B cell (primary cell): ENCODE measurements around the gene ZNF516. TPM values are rescaled to one million over a fixed set of nuclear protein-coding genes. Genes with fewer than 3 reads are reported as not detected.

Experiments used
- ATAC-seq: fragments of 200-7000 bp; cut with Tn5 transposase; one replicate; pipeline ENCODE4 v1.10.0; 2021; ENCODE audit warnings: low read depth, mild to moderate bottlenecking, moderate number of reproducible peaks, moderate library complexity
- CTCF ChIA-PET: fragments of 350-600 bp; sonication (Branson Sonifier 250); formaldehyde crosslinking; loops from one replicate; lab custom pipeline; 2021; ENCODE audit warnings: antibody characterized with exemption, inconsistent platforms; lab: Charles Lee
- POLR2A ChIA-PET: fragments of 350-600 bp; sonication (Branson Sonifier 250); formaldehyde crosslinking; loops from one replicate; lab custom pipeline; 2021; ENCODE audit warnings: antibody characterized with exemption; lab: Charles Lee
- DNase-seq: peaks from one replicate; pipeline ENCODE4 v3.0.0; 2013
- H2AFZ ChIP-seq: 2 replicates; pipeline ENCODE4 v1.6.1; 2012; ENCODE audit warnings: mild to moderate bottlenecking, low read depth, low read length; ENCODE audit not compliant: insufficient read depth, poor library complexity, severe bottlenecking
- H3K27ac ChIP-seq, 2 donors: 1 replicate in 1 of 2; 2 replicates in 1 of 2; pipeline ENCODE4 v1.5.1; 2012 to 2013; ENCODE audit warnings: low read length in 2 of 2, mild to moderate bottlenecking in 2 of 2, moderate library complexity in 1 of 2
- H3K27me3 ChIP-seq, 4 experiments: fragments of 200-600 bp in 1 of 4; sonication (generic) in 1 of 4; replicated peaks in 1 of 4; 1 replicate in 2 of 4; 2 replicates in 2 of 4; pipeline versions ENCODE4 v1.6.1 to v1.7.0; 2013 to 2016; ENCODE audit warnings: low read length in 3 of 4, mild to moderate bottlenecking in 2 of 4, mixed read lengths in 1 of 4, moderate library complexity in 1 of 4; ENCODE audit not compliant: insufficient read depth in 4 of 4, control insufficient read depth in 3 of 4; ENCODE audit errors: control extremely low read depth in 1 of 4
- H3K36me3 ChIP-seq, 2 experiments: replicated peaks in 1 of 2; 1 replicate in 1 of 2; 2 replicates in 1 of 2; pipeline versions ENCODE4 v1.6.1 to v1.7.1; 2013; ENCODE audit warnings: low read length in 1 of 2; ENCODE audit not compliant: insufficient read depth in 2 of 2, control insufficient read depth in 1 of 2; ENCODE audit errors: control extremely low read depth in 1 of 2, extremely low read depth in 1 of 2
- H3K4me1 ChIP-seq, 2 donors: fragments of 200-600 bp in 1 of 2; sonication (generic) in 1 of 2; 1 replicate in 1 of 2; 2 replicates in 1 of 2; pipeline versions ENCODE4 v1.5.1 to v1.6.1; 2013 to 2017; ENCODE audit warnings: low read length in 2 of 2; ENCODE audit not compliant: control insufficient read depth in 2 of 2, insufficient read depth in 2 of 2
- H3K4me2 ChIP-seq: replicated peaks from 2 replicates; pipeline ENCODE3; 2012; ENCODE audit warnings: mild to moderate bottlenecking, low read depth, low read length; ENCODE audit not compliant: poor library complexity, severe bottlenecking
- H3K4me3 ChIP-seq, 5 experiments: fragments of 200-600 bp in 1 of 5; sonication (generic) in 1 of 5; 1 replicate in 3 of 5; 2 replicates in 2 of 5; pipeline versions ENCODE4 v1.5.1 to v1.7.0; 2011 to 2016; ENCODE audit warnings: low read length in 4 of 5, mild to moderate bottlenecking in 4 of 5, low read depth in 2 of 5, control low read depth in 1 of 5, moderate library complexity in 1 of 5; ENCODE audit not compliant: insufficient read depth in 1 of 5; ENCODE audit errors: control extremely low read depth in 1 of 5, extremely low read depth in 1 of 5
- H3K79me2 ChIP-seq: fragments of 200-600 bp; sonication (generic); one replicate; pipeline ENCODE4 v1.6.0; 2016; ENCODE audit warnings: low read length; ENCODE audit not compliant: control insufficient read depth, insufficient read depth
- H3K9ac ChIP-seq: fragments of 200-600 bp; sonication (generic); 2 replicates; pipeline ENCODE4 v1.6.1; 2017; ENCODE audit warnings: mild to moderate bottlenecking, low read length, moderate library complexity
- H3K9me3 ChIP-seq, 3 donors: one replicate each; pipeline versions ENCODE4 v1.6.1 to v1.7.1; 2013; ENCODE audit warnings: low read length in 2 of 3; ENCODE audit not compliant: control insufficient read depth in 2 of 3, insufficient read depth in 1 of 3; ENCODE audit errors: control extremely low read depth in 1 of 3
- H4K20me1 ChIP-seq: 2 replicates; pipeline ENCODE4 v1.6.0; 2012; ENCODE audit warnings: mild to moderate bottlenecking, low read length; ENCODE audit not compliant: insufficient read depth, control insufficient read depth, poor library complexity, severe bottlenecking
- H3K27ac Mint-ChIP-seq: one replicate; pipeline ENCODE4 v1.8.0; 2021; ENCODE audit warnings: mixed read lengths
- H3K27me3 Mint-ChIP-seq: one replicate; pipeline ENCODE4 v1.8.0; 2021; ENCODE audit warnings: mixed read lengths
- H3K4me1 Mint-ChIP-seq: one replicate; pipeline ENCODE4 v1.8.0; 2021; ENCODE audit warnings: mixed read lengths
- H3K4me3 Mint-ChIP-seq: one replicate; pipeline ENCODE4 v1.8.0; 2021; ENCODE audit warnings: mixed read lengths
- H3K9me3 Mint-ChIP-seq: one replicate; pipeline ENCODE4 v1.8.0; 2022; ENCODE audit warnings: mixed read lengths; ENCODE audit not compliant: insufficient read depth
- EZH2 ChIP-seq: IDR thresholded peaks from 2 replicates; pipeline ENCODE4 v1.6.1; 2012; ENCODE audit warnings: borderline replicate concordance, low read depth, mild to moderate bottlenecking, moderate library complexity, low read length; ENCODE audit not compliant: insufficient read depth, poor library complexity, severe bottlenecking
- WGBS: methylation state at CpG from one replicate; pipeline ENCODE4 v1.1.5; 2013; ENCODE audit warnings: missing lambda C conversion rate; ENCODE audit not compliant: insufficient coverage; 5-methylcytosine and 5-hydroxymethylcytosine counted together
- intact Hi-C: fragments of 100-400 bp; cut with micrococcal nuclease; formaldehyde crosslinking; loops from one replicate; pipeline ENCODE4 v1.10.0; 2022
- polyA plus RNA-seq: library from polyadenylated mRNA; depleted of rRNA; stranded (reverse); fragments of >200 nt; gene quantifications from 2 replicates; pipeline ENCODE4 v1.2.3, GENCODE V29; 2012
- total RNA-seq, 2 donors: library from RNA; stranded (reverse); fragments of 120-200 nt in 1 of 2; gene quantifications; 1 replicate in 1 of 2; 2 replicates in 1 of 2; pipeline versions ENCODE4 v1.2.3 to v1.2.4, GENCODE V29; 2013 to 2022
- TF ChIP-seq, protein P1 (sequence below): fragments of 200-600 bp; IDR thresholded peaks from one replicate; pipeline ENCODE4 v1.8.0; 2022; ENCODE audit warnings: antibody characterized with exemption, mild to moderate bottlenecking

ZNF516 gene
- total and polyA plus RNA-seq, 2 donors (not counting 1 experiment from before 2014, with no cell fraction given), result 6.7 to 27.1 TPM

DNA sequence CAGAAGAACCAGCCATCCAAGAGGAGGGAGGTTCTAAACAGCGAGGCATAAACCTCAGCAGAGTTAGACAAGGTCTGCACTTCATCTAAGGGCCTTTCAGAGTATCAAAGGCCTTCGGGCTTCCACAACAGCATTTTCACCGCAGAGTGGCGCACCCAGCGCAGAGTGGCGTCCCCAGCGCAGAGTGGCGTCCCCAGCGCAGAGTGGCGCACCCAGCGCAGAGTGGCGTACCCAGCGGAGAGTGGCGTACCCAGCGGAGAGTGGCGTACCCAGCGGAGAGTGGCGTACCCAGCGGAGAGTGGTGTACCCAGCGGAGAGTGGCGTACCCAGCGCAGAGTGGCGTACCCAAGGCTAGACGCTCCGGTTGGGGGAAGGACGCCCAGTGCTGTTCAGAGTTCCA lies 137.9 kb downstream of the ZNF516 start:
- peaks cover 0 to 9% (median 0%) of the 10 kb centered on the region in 3 donors for H3K9me3 ChIP-seq
- no peak overlapping the region for H3K4me2 ChIP-seq
- no peak for ATAC-seq
- H3K79me2 ChIP-seq, result no peaks in the 10 kb centered on the region
- intact Hi-C loops, result no loop called here
- H3K9ac ChIP-seq, result no peak overlapping the region
- TF ChIP-seq, protein P1, sequence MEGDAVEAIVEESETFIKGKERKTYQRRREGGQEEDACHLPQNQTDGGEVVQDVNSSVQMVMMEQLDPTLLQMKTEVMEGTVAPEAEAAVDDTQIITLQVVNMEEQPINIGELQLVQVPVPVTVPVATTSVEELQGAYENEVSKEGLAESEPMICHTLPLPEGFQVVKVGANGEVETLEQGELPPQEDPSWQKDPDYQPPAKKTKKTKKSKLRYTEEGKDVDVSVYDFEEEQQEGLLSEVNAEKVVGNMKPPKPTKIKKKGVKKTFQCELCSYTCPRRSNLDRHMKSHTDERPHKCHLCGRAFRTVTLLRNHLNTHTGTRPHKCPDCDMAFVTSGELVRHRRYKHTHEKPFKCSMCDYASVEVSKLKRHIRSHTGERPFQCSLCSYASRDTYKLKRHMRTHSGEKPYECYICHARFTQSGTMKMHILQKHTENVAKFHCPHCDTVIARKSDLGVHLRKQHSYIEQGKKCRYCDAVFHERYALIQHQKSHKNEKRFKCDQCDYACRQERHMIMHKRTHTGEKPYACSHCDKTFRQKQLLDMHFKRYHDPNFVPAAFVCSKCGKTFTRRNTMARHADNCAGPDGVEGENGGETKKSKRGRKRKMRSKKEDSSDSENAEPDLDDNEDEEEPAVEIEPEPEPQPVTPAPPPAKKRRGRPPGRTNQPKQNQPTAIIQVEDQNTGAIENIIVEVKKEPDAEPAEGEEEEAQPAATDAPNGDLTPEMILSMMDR, result no peak
- no peak for TF ChIP-seq EZH2
- H2AFZ ChIP-seq, result no peak overlapping the region
- Mint-ChIP-seq H3K27me3 (no peaks in the 10 kb centered on the region), H3K4me1 (no peaks in the 10 kb centered on the region), H3K27ac (no peak overlapping the region), H3K4me3 (no peak overlapping the region), H3K9me3 (peaks cover 5% of the 10 kb centered on the region)
- H4K20me1 ChIP-seq, result no peaks in the 10 kb centered on the region
- ChIA-PET POLR2A (no interaction called here), CTCF (no interaction called here)
- no peaks in the 10 kb centered on the region for H3K27me3 ChIP-seq
- no peaks in the 10 kb centered on the region for H3K4me1 ChIP-seq
- H3K27ac ChIP-seq, result no peak overlapping the region
- 93% methylated on average over 26 of the region's 26 CpGs for WGBS
- no peak overlapping the region for H3K4me3 ChIP-seq
- peaks cover 0 to 15% of the 10 kb centered on the region in 2 experiments for H3K36me3 ChIP-seq
- DNase-seq, result no peak

DNA sequence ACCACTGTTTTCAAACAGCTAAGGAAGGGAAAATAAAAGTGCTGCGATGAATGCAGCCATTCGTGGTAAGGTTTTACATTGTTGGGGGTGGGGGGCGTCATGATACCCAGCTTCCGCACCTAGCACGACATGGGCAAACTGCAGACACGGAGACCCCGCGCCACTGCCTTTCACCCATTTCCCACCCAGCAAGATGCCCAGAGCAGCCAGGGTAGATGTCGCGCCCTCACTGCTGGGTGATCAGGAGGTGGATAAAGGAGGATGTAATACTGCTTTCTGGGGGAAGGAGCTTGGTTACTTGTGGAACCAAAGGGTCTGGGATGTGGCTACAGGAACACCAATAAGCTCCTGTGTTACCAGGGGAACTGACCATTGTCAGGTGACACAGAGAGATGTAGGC lies 138.4 kb downstream of the ZNF516 start:
- ATAC-seq (no peak), DNase-seq (no peak)
- no peaks in the 10 kb centered on the region for H3K4me1 Mint-ChIP-seq
- Histone ChIP-seq H3K4me2 (no peak overlapping the region), H3K9ac (no peak overlapping the region), H4K20me1 (no peaks in the 10 kb centered on the region), H3K79me2 (no peaks in the 10 kb centered on the region), H3K4me3 (no peak overlapping the region), H3K36me3 (peaks cover 0 to 11% of the 10 kb centered on the region in 2 experiments), H2AFZ (no peak overlapping the region), H3K27ac (no peak overlapping the region), H3K27me3 (no peaks in the 10 kb centered on the region), H3K4me1 (no peaks in the 10 kb centered on the region), H3K9me3 (peaks cover 0 to 9% (median 0%) of the 10 kb centered on the region in 3 donors)
- TF ChIP-seq EZH2, result no peak
- TF ChIP-seq, protein P1, result no peak
- intact Hi-C loops, result no loop called here
- CTCF ChIA-PET, result no interaction called here
- H3K27me3 Mint-ChIP-seq, result no peaks in the 10 kb centered on the region
- POLR2A ChIA-PET, result no interaction called here
- H3K9me3 Mint-ChIP-seq, result peaks cover 5% of the 10 kb centered on the region
- whole genome bisulfite sequencing, result 80% methylated on average over 1 of the region's 10 CpGs
- no peak overlapping the region for H3K27ac Mint-ChIP-seq
- H3K4me3 Mint-ChIP-seq, result no peak overlapping the region
